A172 (cell line): ENCODE data around the gene LILRA6. TPM values are rescaled to one million over a fixed set of nuclear protein-coding genes. Genes with fewer than 3 reads are reported as not detected.
"Not testable (repeated sequence)": the region's sequence is repeated elsewhere in the genome, so short reads cannot be mapped to it uniquely, and the experiment has no call there.

Experiments
- DNase-seq: peaks from one replicate; pipeline ENCODE4 v3.0.0-alpha.2; 2015; ENCODE audit warnings: low spot score
- total RNA-seq: library from RNA; depleted of rRNA; stranded (reverse); fragments of >200 nt; shearing (Covaris generic); gene quantifications from 2 replicates; pipeline ENCODE4 v1.2.3, GENCODE V29; 2014

The LILRA6 gene
- total RNA-seq, 1 experiment from 2014 or later, result not detected

GRCh38 chr19:54266133-54266532 is 23.5 kb upstream of the LILRA6 start:
- DNase-seq, result peak; percentile 83

GRCh38 chr19:54262470-54262869 is 19.9 kb upstream of the LILRA6 start:
- DNase-seq, result no peak

GRCh38 chr19:54262066-54262465 is 19.5 kb upstream of the LILRA6 start:
- DNase-seq, result no peak

DNA sequence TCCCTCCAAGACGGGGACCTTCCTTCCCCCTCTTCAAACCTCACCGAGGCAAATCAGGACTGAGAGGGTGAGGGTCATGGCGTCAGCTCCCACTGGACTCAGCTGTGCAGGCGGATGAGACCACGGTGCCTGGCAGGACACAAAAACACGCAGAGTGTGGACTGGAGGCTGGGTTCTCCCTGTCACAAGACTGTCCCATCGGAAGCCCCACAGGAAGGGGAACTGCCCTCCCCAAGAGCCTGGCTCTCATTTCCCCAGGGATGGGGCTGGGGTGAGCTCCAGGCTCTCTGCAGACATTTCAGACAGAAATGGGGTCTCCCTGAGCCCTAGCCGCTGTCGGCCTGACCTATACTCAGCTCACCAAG is 14.5 kb upstream of the LILRA6 start, which contains the start of gene LILRB5:
Gene LILRB5 (minus strand): TSS at position 158 of the 365 bp plus-strand sequence. CDS start 80 bp downstream, at position 78.
- no peak for DNase-seq

DNA sequence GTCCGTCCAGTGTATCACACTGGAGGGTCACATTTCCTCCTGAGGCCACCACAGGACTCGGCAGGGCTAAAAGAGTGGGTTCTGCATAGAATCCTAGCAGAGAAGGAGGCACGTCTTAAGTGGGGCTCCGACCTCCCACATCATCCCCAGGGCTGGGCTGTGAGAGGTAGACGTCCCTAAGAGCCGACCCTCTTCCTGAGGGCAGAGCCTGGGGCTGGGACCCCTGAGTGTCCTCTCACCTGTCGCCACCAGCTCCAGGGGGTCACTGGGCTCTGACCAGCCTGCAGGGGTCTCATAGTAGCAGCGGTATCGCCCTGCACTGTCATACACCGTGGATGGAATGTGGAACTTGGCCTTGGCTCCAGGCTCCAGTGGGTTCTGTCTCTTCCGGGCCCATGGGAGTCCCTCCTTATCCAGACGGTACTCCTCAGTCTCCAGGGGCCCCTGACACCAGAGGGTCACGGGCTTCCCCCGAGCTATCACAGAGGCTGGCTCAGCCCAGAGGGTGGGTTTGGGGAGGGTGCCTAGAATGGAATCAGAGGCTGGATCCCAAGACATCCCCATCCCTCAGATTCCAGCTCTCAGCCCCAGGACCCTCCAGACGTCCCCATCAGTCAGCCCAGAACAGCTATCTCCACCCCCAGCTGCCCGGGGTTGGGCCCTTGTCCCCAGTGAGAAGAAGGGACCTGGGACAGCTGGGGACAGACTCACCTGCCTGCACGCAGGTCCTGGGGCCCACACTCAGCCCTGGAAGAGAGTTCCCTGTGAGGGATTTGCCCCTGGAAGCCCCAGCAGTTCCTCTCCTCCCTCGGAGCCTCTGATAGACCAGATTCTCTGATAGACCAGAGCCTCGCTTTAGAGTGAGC is 13.9 kb upstream of the LILRA6 start:
- DNase-seq, result no peak

DNA sequence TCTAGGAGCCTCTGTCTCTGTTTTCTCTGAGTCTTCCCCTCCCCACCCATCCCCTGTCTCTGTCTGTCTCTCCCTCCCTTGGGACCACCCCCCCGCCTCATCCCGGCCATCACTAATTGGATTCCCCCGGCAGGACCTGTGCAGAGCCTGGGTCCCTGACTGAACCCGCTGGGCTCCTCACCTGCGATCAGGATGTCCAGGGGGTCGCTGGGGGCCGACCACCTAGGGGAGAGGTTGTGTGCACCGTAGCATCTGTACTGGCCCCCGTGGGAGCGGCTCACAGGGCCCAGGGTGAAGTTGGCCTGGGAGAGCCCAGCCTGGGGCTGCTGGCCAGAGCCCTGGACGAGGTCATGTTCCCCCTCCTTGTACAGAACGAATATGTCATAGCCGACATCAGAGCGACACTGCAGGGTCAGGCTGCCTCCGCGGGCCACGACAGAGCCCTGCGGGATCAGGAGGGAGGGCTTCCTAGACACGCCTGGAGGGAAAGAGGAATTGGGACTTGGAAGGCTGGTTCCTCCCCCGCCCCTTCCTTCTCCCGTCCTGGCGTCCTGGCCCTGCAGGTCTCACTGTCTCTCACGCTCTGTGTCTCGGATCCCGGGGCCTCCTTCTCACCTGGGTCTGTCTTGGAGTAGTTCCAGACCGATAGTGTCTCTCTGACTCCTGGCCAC is 12.7 kb upstream of the LILRA6 start:
- no peak for DNase-seq

DNA sequence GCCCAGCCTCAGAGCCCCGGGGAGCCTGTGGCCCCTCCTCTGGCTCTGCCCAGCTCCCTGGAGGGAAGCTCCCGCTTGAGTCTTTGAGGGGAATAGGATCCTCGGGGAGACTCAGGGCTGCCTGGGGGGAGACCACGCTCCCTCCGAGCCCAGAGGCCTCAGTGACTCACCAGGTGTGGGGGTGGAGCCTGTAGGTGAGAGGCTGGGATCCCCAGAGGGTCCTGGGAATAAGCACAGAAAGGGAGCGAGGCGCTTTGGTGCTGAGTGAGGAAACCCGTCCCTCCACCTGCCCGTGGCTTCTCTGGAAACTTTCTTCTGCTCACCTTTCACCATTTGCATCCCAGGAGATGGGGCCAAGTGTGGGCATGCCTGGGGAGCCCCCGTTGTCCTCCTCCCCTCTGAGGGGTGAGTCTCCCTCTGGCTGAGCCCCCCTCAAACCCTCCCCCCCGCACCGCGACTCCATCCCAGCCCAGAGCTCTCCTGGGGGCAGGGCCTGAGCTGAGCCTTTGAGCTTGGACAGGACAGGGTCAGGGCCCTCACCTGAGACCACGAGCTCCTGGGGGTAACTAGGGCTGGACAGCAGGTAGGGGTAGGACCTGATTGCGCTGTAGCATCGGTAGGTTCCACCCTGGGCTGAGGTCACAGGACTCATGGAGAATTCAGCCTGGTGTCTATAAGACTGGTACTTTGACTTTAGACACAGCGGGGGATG is 11.8 kb upstream of the LILRA6 start:
- no peak for DNase-seq

GRCh38 chr19:54253331-54254194 is 11.0 kb upstream of the LILRA6 start:
- DNase-seq, result no peak

DNA sequence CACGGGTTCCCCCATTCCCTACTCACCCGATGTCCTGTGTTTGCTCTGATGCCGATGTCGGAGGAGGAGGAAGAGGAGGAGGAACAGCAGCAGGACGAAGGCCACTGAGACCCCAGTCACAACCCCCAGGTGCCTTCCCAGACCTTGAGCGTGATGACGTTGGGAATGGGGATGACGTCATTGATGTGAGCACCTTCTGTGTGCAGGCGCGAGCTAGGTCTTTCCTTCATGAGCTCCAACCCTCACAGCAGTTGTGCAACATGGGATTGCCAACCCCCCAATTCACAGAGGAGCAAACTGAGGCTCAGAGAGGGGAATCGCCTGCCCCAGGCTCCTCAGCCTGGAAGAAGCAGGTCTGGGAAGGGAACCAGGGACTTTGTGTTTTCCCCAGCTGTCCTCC is 10.3 kb upstream of the LILRA6 start:
- DNase-seq, result no peak

GRCh38 chr19:54252243-54252642 is 9.7 kb upstream of the LILRA6 start:
- DNase-seq, result no peak

- peak; percentile 57 for DNase-seq
Observed at GRCh38 chr19:54248016-54248601, 5.5 kb upstream of the LILRA6 start.

GRCh38 chr19:54247106-54247930 is 4.7 kb upstream of the LILRA6 start:
- DNase-seq, result no peak

GRCh38 chr19:54245936-54246335 is 3.3 kb upstream of the LILRA6 start:
- no peak for DNase-seq

- DNase-seq, result not testable (repeated sequence)
Observed at GRCh38 chr19:54243809-54244208, 1.2 kb upstream of the LILRA6 start.

DNA sequence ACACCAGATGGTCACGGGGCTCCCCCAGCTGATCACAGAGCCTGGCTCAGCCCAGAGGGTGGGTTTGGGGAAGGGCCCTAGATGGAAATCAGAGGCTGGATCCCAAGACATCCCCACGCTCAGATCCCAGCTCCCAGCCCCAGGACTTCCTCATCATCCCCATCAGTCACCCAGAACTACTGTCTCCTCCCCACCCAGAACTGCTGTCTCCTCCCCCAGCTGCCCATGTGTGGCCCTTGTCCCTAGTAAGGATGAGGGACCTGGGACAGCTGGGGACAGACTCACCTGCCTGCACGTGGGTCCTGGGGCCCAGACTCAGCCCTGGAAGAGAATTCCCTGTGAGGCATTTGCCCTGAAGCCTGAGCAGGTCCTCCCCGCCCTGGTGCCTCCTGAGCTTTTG is 356 bp downstream of the LILRA6 start:
- not testable (repeated sequence) for DNase-seq

GRCh38 chr19:54240372-54241336 is 1.9 kb downstream of the LILRA6 start:
- not testable (repeated sequence) for DNase-seq

GRCh38 chr19:54239491-54240371 is 2.9 kb downstream of the LILRA6 start:
- not testable (repeated sequence) for DNase-seq

- no peak for DNase-seq
Observed at GRCh38 chr19:54233941-54234340, 8.6 kb downstream of the LILRA6 start.
